HG03175 (cell line): ENCODE measurements around the gene FGF11.
"Not testable (repeated sequence)": the region's sequence is repeated elsewhere in the genome, so short reads cannot be mapped to it uniquely, and the experiment has no call there.

Source experiments
- ATAC-seq: cut with Tn5 transposase; IDR thresholded peaks from one replicate; pipeline ENCODE4 v1.9.1; 2021; ENCODE audit warnings: mild to moderate bottlenecking, moderate library complexity; ENCODE audit not compliant: unreplicated experiment

Gene FGF11

GRCh38 chr17:7478276-7479212 lies 39.2 kb downstream of the FGF11 start:
- no peak for ATAC-seq

DNA sequence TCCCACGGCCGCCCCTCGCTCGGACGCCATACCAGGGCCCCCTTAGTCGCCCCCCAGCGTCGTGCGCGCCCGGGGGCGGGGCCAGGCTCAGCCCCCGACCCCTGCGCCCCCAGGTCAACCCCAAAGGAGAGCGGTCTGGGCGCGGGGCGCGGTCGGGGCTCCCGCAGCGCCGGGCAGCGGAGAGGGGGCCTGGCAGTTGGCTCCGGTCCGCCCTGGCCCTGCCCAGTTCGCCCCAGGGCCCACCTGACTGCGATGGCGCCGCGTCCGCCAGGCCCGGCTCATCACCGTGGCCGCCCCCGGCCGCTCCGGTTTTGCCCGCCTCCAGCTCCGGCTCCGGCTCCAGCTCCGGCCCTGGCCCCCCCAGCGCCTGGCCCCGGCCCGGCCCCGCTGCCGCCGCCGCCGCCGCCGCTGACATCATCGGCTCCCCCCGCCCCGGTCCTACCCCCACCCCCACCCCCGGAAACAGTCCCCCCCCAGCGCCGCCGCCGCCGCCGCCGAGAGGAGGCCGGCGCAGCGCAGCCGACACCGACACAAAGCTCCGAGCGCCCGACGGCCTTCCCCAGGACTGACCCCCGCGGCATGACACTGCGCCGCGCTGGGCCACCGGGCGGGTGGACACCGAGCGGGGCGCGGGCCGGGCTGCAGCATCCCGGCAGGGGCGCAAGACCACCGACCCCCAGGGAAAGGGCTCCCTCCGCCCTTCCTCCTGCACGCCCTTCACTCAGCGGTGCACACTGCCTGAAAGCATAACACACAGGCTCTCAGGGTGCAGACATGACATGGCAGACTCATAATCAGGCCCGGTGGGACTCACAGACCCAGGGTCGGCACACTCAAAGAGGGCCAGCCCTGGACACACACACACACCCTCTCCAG lies 40.1 kb downstream of the FGF11 start, which contains the start of gene ZBTB4:
Gene ZBTB4 (minus strand): TSS at position 419 of the 876 bp plus-strand sequence. CDS start 12,830 bp downstream, outside the sequence.
- no peak for ATAC-seq

GRCh38 chr17:7480089-7480384 lies 40.7 kb downstream of the FGF11 start:
- ATAC-seq, result no peak

GRCh38 chr17:7481275-7481674 lies 42.0 kb downstream of the FGF11 start, which contains the start of gene SLC35G6:
Gene SLC35G6 (plus strand): TSS chr17:7481446. CDS start chr17:7481517, 71 bp downstream.
- not testable (repeated sequence) for ATAC-seq

GRCh38 chr17:7481842-7482741 lies 42.8 kb downstream of the FGF11 start:
- not testable (repeated sequence) for ATAC-seq

- ATAC-seq, result not testable (repeated sequence)
These were observed 43.4 kb downstream of the FGF11 start for GRCh38 chr17:7482742-7483088.

- peak; percentile 33 for ATAC-seq
These were observed 44.1 kb downstream of the FGF11 start for GRCh38 chr17:7483255-7484066.

DNA sequence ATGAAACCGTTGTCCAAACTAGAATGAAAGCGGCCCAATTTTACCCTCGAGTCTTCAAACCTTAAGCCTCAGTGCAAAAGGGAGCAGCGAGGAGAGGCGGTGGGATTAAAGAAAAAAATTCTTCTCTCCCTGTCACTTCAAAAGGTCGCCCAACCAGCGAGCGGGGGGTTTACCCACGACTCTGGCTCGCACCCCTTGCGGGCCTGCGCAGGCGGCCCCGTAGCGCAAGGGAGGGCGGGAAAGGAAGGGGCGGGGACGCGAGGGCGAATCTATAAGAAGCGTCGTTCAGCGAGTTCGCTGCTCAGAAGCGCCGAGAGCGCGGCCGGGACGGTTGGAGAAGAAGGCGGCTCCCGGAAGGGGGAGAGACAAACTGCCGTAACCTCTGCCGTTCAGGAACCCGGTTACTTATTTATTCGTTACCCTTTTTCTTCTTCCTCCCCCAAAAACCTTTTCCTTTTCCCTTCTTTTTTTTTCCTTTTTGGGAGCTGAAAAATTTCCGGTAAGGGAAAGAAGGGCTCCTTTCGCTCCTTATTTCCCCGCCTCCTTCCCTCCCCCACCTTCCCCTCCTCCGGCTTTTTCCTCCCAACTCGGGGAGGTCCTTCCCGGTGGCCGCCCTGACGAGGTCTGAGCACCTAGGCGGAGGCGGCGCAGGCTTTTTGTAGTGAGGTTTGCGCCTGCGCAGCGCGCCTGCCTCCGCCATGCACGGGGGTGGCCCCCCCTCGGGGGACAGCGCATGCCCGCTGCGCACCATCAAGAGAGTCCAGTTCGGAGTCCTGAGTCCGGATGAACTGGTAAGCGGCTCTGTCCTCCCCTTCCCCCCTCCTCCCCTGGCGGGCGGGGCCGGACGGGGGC lies 45.0 kb downstream of the FGF11 start, which contains the start of gene POLR2A:
Gene POLR2A (plus strand): TSS at position 300 of the 852 bp plus-strand sequence.
- peak; percentile 59 for ATAC-seq

DNA sequence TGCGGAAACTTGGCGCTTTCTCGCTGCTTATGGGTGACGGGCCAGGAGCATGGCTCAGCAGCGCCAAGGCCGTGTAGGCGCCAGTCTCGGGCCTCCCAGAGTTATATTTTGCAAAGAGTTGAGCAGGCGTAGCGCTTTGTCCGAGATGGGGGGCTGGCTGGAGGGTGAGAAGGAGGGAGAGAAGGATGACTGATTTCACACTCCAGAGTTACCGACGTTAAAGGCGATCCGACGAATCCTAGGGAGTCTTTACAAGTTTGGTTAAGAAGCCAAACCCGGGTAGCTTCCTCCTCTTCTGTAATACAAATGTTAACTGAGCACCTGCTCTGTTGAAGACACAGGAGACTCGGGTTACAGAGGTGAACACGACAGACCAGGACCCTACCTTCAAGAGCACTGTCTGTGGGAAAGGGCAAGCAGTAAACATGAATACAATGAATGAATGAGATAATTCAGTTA lies 45.6 kb downstream of the FGF11 start:
- ATAC-seq, result peak; percentile 8

DNA sequence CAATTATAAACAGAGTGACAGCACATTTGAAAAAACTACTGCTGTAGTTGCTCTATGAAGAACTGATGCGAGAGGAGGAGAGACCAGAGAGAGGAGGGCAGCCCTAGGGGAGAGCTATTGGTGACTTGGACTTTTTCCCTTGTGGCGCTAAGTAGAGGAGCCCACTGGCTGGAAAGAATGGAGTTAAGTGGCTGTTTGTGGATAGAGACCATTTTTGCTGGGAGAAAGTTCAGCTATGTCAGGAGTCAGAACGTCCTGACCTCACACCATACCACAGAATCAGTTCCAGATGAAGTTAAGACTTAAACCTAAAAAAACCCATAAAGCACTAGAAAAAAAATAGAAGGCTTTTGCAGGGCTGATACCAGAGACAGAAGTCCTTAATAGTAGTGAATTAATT lies 46.9 kb downstream of the FGF11 start:
- no peak for ATAC-seq

DNA sequence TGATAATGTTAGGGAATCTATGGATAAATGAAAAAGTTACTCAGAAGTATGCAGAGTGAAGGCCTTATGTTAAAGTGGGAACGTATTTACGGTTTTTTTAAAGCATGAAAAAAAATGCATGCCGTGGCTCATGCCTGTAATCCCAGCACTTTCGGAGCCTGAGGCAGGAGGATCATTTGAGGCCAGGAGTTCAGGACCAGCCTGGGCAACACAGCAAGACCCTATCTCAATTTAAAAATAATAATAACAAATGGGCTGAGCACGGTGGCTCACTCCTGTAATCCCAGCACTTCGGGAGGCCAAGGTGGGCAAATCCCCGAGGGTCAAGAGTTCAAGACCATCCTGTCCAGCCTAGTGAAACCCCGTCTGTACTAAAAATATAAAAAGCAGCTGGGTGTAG lies 50.8 kb downstream of the FGF11 start:
- ATAC-seq, result no peak

DNA sequence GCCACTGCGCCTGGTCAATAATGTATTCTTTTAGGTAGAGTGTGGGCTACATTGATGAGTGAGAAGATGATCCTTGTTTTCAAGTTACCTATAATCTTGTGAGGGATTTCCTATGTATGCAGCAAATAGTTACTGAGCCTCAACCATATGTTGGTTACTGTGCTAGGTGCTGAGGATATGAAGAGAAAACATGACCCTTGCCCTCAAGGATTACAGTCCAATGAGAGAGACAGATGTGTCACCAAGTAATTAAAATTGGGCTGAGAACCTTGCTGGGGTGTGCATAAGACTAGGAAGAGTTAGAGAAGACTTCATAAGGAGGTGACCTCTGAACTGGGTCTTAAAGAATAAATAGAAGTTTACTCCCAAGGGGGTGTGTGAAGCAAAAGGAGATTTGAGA lies 52.3 kb downstream of the FGF11 start:
- ATAC-seq, result no peak

DNA sequence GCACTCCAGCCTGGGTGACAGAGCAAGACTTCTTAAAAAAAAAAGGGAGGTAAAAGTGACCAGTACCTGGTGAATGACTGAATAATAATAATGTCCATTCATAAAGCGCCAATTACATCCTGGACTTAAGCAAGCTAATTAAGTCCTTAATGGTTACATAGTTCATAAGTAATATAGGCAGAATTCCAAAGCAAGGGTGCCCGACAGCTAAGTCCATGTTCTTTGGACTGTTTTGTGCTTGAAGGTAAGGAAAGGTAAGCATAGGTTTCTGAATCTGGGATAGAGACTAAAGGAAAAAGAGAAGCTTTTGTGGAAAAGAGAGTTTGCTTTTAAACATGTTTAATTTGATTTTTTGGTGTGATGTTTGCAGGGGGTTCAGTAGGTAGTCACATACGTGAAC lies 54.6 kb downstream of the FGF11 start:
- ATAC-seq, result no peak
